SU-DHL-6 (cell line): ENCODE measurements around the gene CERS6.

Source experiments
- CTCF ChIP-seq: fragments of 200-600 bp; sonication (generic); IDR thresholded peaks from one replicate; pipeline ENCODE4 v1.5.1; 2017; ENCODE audit warnings: antibody characterized with exemption, mild to moderate bottlenecking, low read length, moderate library complexity; ENCODE audit not compliant: insufficient read depth, poor library complexity, severe bottlenecking
- EZH2phosphoT487 ChIP-seq: fragments of 200-600 bp; sonication (generic), shearing (Covaris generic); conservative IDR thresholded peaks from 2 replicates; pipeline ENCODE4 v1.6.1; 2018; ENCODE audit warnings: mild to moderate bottlenecking, antibody characterized with exemption, low read length, moderate library complexity, mixed read lengths

- TF ChIP-seq CTCF (no peak), EZH2phosphoT487 (no peak)
Measured at GRCh38 chr2:168433527-168433926, 22.5 kb upstream of the CERS6 start.
